Thyroid gland (tissue), 4 donors: ENCODE data around the gene ORM2.

Source experiments
- CTCF ChIP-seq, 6 experiments: fragments of 200-600 bp in 3 of 6; fragments of 450-650 bp in 3 of 6; sonication (generic) in 3 of 6; IDR thresholded peaks; one replicate each; pipeline ENCODE4 v1.5.1; 2016 to 2019; ENCODE audit warnings: antibody characterized with exemption in 6 of 6, mild to moderate bottlenecking in 2 of 6, inconsistent platforms in 1 of 6, moderate library complexity in 1 of 6
- POLR2A ChIP-seq, 2 donors: fragments of 450-650 bp; IDR thresholded peaks; one replicate each; pipeline ENCODE4 v1.6.1; 2017; ENCODE audit warnings: antibody characterized with exemption in 2 of 2, mild to moderate bottlenecking in 2 of 2, moderate library complexity in 1 of 2

- TF ChIP-seq CTCF (IDR thresholded peaks at IDR 0.05) (no peak), POLR2A (IDR thresholded peaks at IDR 0.05) (no peak)
Measured at GRCh38 chr9:114369216-114370130, 39.8 kb downstream of the ORM2 start.
